NCI-H2029 treated with DMSO at 0.1 percent for 48 hours (cell line): ENCODE measurements around the gene ANAPC2.

ENCODE experiments used
- DNase-seq: peaks from one replicate; lab custom pipeline; 2025; lab: John Stamatoyannopoulos, UW

ANAPC2 gene

GRCh38 chr9:137192859-137193258, 4.5 kb upstream of the ANAPC2 start:
- no peak for DNase-seq

GRCh38 chr9:137192448-137192780, 4.1 kb upstream of the ANAPC2 start:
- no peak for DNase-seq

DNA sequence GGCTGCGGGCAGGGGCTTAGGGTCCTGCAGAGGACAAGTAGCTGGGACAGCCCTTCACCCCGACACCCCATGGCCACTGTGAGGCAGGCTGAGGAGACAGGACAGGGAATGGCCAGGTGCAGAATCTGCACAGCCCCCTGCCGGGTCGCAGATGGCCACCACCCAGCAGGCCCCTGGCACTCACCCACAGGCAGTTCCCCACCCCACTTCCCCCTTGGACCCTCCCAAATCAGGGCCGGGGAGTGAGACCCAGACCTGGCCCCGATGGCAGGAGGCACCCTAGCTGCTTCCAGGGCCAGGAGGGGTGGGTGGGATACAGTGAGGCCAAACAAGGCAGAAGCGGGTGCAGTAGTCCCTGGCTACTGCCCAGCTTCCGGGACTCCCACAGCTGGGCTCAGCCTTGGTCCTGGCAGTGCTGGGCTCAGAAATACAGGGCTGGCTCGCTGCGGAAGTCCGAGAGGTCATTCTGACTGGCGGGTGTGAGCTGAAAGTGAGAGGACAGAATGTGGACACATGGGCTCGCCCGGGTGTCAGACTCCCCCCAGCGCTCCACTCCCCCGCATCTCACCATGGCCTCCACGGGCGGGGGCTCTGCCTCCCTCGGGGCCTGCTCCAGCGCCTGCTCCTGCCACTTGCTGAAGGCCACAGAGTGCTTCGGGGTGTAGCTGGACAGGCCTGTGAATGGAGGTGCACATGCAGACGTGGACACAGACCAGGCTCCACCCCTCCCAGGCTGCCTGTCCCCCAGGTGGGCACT, 3.5 kb upstream of the ANAPC2 start:
- no peak for DNase-seq

DNA sequence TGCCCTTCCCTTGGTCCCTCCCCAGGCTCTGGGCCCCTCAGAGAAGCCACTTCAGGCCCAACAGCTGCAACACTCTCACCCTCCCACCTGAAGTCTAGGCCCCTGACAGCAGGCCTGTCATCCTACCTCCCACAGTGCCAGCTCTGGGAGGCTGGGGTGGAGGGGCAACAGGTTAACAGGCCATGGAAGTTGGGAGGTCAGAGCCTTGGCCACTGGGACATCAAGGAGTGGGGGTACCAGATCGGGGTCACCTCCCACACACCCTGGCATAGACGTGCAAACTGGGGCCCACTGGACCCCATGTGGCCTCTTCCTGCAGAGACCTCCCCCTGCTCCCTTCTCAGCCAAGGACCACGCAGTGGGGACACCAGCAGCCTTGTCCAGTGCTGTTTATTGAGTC, 2.9 kb upstream of the ANAPC2 start:
- DNase-seq, result no peak

DNA sequence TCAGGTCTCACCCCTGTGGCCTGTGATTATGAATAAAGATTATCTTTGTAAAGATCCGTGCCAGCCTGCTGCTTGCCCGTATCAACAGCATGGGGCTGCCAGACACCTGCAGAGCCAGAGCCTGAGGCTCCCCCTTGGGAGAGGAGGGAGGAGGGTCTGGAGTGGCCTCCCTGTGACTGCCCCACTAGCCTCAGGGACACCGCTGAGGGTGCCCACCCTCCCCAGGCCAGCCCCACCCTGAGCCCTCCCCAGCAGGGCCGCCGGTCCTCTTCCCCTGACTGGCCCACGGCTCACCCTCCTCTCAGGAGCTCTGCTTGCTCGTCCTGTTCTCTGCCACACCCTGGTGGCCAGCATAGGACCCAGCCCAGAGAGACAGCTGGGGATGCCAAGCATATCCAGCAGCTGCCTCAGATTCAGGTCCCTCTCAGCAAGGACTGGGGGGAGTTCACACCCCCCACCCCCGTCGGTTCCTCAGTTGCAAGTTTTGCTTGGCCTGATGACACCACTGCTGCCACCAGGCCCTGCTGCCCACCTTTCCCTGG, 2.0 kb upstream of the ANAPC2 start:
- no peak for DNase-seq

DNA sequence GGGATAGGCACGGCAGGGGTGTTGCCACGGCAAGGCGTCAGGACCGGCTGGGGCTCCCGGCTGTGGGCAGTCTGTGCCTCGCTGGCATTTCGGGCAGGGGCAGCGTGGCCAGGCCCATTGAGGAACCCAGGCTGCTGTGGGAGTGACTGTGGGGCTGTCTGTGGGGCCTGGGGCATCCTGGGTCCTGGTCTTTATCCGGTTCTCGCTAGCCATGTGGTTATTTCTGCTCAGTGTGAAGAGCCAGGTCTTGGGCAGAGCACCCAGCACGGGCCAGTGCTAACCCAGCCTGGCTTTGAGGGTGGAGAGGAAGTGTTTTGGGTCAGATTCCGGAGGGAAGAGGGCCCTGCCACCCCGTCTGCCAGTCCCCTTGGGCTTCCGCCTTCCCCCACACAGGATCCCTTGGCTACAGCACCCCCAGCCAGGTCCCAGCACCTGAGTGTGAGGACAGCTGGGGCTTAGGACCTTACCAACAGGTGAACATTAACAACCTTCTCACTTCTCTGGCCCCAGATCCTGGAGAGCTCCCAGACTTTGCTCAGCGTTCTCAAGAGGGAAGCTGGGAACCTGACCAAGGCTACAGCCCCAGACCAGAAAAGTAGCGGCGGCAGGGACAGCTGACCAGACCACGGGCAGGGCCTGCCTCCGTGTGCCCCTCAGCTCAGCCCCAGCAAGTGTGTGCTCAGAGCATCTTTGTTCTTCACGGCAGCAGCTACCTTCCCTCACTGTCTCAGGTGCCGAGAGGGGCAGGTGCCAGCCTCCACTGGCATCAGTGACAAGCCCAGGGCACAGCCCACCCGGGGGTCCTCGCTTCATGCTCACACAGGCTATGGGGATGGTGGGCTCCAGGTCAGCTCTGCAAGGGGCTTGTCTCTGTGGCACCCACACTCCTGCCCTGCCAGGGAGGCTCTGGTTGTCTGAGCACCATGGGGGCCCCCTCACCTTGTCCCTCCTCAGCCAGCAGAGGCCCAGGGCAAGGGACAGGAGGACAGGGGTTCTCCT, 1.2 kb upstream of the ANAPC2 start:
- DNase-seq, result no peak

DNA sequence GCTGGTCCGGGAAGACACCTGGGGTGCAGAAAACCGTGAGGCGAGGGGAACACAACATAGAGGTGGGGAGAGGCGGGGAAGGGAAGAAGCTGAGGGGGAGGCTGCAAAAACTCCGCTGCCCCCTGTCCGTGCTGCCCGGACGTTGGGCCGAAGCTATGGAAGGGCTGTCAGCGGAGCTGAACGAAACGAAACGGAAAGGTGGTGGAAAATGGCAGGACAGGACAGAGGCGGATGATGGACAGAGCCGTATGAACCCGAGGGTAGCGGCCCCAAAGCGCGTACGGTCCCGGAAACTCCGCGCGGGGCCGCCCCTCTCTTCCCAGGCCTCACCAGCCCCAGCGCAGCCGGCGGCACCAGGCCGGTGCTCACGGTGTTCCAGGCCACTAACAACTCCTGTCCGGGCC, 272 bp downstream of the ANAPC2 start:
- no peak for DNase-seq

GRCh38 chr9:137187386-137187785, 974 bp downstream of the ANAPC2 start:
- no peak for DNase-seq

GRCh38 chr9:137186385-137186784, 2.0 kb downstream of the ANAPC2 start:
- DNase-seq, result no peak

DNA sequence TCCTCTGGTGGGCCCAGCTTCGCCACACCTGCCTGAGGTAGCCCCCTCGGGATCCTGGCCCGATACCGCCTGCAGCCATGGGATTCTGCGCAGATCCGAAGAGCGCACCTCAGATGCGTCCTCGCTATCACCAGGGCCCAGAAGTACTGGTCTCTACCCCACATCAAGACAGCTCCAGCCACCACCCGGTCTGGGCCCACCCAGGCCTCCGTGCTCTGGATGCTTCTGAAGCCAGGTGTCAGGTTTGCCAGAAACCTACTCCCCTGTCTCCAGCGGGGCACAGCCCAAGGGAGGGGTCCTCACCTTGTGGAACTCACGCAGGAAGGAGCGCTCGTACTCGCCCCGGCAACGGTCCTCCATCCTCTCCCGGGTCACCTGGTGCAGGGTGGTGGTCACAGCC, 2.4 kb downstream of the ANAPC2 start:
- DNase-seq, result no peak

- no peak for DNase-seq
These were observed 3.3 kb downstream of the ANAPC2 start for GRCh38 chr9:137184881-137185660.

DNA sequence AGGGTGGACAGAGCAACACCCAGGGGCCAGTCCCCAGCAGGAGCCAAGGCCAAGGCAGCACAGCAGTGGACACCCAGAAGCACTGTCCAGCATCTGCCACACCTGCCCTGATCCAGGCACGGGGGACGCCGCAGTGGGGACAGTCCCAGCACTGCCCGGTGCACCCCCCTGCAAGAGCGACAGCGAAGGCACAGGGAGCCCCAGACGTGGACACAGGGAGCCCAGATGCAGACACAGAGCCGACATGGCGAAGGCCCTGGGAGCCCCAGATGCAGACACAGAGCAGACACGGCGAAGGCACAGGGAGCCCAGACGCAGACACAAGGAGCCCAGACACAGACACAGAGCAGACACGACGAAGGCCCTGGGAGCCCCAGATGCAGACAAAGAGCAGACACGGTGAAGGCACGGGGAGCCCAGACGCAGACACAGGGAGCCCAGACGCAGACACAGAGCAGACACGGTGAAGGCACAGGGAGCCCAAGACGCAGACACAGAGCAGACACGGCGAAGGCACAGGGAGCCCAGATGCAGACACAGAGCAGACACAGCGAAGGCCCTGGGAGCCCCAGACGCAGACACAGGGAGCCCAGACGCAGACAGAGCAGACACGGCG, 4.3 kb downstream of the ANAPC2 start:
- DNase-seq, result no peak

DNA sequence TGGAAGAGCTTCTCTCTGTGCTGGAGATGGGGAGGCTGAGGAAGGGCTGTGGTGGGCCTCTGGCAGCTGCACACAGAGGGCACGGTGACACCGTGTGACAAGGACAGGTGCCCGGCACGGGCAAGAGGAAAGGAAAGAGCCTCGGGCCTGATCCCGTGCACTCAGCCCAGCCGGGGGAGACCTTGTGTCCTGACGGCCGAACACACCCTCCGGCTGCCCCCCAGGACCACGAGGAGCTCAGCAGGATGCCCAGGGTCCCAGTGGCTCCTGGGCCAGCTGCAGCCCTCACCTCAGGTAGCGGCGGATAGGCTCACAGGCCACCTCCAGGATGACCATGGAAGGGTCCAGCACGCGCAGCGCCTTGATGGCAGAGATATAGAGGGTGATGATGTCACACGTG, 5.5 kb downstream of the ANAPC2 start:
- no peak for DNase-seq

GRCh38 chr9:137181680-137182079, 6.7 kb downstream of the ANAPC2 start:
- no peak for DNase-seq

- no peak for DNase-seq
These were observed 7.9 kb downstream of the ANAPC2 start for GRCh38 chr9:137180491-137180890.

DNA sequence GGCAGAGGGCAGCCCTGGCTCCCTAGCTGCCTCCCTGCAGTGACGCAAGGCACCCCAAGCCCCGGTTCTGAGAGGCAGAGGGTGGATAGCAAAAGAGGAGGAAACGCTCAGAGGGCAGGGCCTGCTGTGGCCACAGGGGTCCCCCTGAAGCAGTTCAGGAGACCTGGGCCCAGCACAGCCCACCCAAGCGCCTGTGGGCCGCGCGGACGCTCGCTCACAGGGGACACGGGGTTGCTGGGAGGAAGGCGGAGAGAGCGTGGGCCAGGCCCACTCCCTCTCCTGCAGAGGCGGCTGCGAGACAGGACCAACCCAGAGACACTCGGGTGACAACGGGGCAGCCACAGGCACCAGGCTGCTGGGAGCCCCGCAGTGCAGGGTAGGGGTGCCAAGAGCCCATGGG, 8.6 kb downstream of the ANAPC2 start:
- DNase-seq, result no peak

DNA sequence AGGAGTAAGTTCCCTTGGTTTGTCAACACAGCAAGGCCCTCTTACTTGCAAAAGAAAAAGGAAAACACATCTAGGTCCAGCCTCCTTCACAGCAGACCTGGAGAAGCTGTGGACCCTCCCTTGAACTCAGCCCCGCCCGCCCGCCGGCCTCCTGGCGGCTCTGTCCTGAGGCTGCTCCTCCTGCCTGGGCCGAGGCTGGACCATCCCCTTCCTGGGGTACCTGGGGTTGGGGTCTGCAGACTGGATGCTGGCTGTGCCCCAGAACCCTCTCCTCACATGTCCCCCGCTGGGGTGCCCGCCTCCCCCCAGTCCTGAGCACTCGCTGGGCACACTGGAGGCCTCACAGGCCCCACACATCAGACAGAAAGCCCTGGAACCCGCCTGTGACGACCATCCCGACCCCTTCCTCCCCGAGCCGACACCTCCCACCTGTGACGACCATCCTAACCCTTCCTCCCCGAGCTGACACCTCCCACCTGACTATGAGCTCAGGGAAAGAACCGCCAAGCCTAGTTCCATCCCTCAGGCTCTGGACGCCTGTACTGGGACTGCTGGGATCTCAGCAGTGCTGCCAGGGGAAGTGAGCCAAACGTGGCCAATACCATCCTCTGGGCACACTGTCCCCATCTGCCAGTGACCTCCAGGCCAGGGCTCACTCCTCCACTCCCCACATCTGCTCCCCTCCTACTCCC, 9.3 kb downstream of the ANAPC2 start:
- DNase-seq, result no peak

GRCh38 chr9:137178201-137178938, 10.0 kb downstream of the ANAPC2 start:
- DNase-seq, result no peak

DNA sequence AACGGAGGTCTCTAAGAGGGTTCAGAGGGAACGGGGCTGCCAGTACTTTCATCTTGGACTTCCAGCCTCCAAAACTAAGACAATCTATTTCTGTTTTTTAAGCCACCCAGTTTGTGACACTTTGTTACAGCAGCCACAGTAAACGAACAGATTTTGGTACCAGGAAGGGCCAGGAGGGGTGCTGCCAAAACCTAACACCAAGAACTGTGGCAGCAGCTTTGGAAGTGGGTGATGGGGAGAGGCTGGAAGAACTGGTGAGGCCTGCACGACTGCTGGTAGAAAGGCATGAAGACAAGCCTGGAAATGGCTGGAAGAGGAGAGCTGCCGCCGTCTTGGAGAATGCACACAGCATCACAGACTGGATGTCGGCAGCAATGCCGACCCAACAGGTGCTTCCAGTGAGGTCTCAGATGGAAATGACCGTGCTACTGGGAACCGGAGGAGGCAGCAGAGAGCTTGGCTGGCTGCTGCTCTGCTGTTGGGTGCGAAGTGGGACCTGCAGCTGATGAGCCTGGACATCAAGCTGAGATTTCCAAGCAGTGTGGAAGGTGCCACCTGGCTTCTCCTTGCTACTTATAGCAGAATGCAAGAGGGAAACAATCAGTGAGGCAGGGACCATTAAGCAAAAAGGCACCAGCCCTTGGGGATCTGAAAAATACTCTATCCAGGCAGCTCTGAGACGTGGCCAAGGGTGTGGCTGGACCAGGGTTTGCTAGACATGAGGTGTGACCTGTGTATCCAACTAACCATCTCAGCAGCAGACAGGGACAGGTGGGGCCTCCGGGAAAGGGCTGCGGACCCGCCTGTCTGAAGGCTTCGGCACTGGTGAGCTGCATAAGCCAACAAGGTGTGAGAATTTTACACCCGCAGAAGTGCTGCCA, 11.8 kb downstream of the ANAPC2 start:
- no peak for DNase-seq
